ENCODE data around the gene TRPT1. TPM values are rescaled to one million over a fixed set of nuclear protein-coding genes. Genes with fewer than 3 reads are reported as not detected.

TRPT1 gene
- total and polyA plus RNA-seq, 2 of the 4 experiments (the other 2 are of a cell fraction), result 63.2 to 81.9 TPM

GRCh38 chr11:64198511-64198910 lies 27.5 kb downstream of the TRPT1 start:
- Histone ChIP-seq H3K4ac (ENCODE audit: low read depth, low read length) (no peak overlapping the region), H2BK20ac (ENCODE audit: low read depth, low read length) (no peak overlapping the region), H3K23ac (ENCODE audit: low read depth, low read length) (no peak overlapping the region), H2BK120ac (ENCODE audit: low read depth, low read length) (no peak overlapping the region), H3K27me3 (ENCODE audit: control insufficient read depth, insufficient read depth, low read length) (no peaks in the 10 kb centered on the region), H2AK5ac (ENCODE audit: low read depth, low read length) (no peak overlapping the region), H2BK5ac (ENCODE audit: low read depth, low read length, poor library complexity, severe bottlenecking) (no peak overlapping the region), H4K8ac (ENCODE audit: low read depth in 2 of 2, low read length in 2 of 2) (no peak overlapping the region), H2AK9ac (replicated peaks; ENCODE audit: low read depth, low read length, poor library complexity) (no peak overlapping the region), H3K56ac (ENCODE audit: extremely low read depth, insufficient read depth, low read length) (no peak overlapping the region), H3K27ac (ENCODE audit: insufficient read depth, low read length) (no peak overlapping the region), H3K4me2 (ENCODE audit: low read depth, low read length) (no peak overlapping the region), H3K18ac (ENCODE audit: low read depth, low read length) (no peak overlapping the region), H3K9me3 (ENCODE audit: control insufficient read depth, insufficient read depth, low read length) (no peaks in the 10 kb centered on the region), H2BK15ac (ENCODE audit: low read depth, low read length) (no peak overlapping the region), H3K79me1 (ENCODE audit: low read depth in 1 of 2, low read length in 2 of 2) (peaks cover 31 to 62% of the 10 kb centered on the region in 2 experiments), H3K9me1 (ENCODE audit: insufficient read depth, low read length) (no peaks in the 10 kb centered on the region; the same call in 1 of the 2 replicates), H4K5ac (ENCODE audit: low read depth, low read length) (no peak overlapping the region), H3K14ac (replicated peaks; ENCODE audit: low read depth, low read length) (no peak overlapping the region), H3K4me3 (ENCODE audit: insufficient read depth, low read depth, low read length) (no peak overlapping the region), H3K9ac (ENCODE audit: low read depth, low read length) (no peak overlapping the region), H3K4me1 (ENCODE audit: control insufficient read depth, insufficient read depth, low read length) (no peaks in the 10 kb centered on the region), H4K91ac (ENCODE audit: insufficient read depth, low read depth, low read length) (no peak overlapping the region), H4K20me1 (ENCODE audit: insufficient read depth, low read length) (peaks cover 9% of the 10 kb centered on the region; the same call in 1 of the 2 replicates), H2AFZ (replicated peaks; ENCODE audit: low read length, poor library complexity) (no peak overlapping the region), H3K36me3 (ENCODE audit: control insufficient read depth, insufficient read depth, low read length) (peaks cover 77% of the 10 kb centered on the region)
- POLR2A ChIA-PET (ENCODE audit: unreplicated experiment), result no interaction called here
- in situ Hi-C loops (cut with MboI; ENCODE audit: low sequenced_read_pairs), result no loop called here
- dilution Hi-C loops (cut with HindIII; ENCODE audit: low sequenced_read_pairs, unreplicated experiment), result no loop called here
- intact Hi-C loops (cut with micrococcal nuclease), result no loop called here
- CTCF ChIA-PET, result no interaction called here
- DNase-seq (no peak), ATAC-seq (ENCODE audit: low read depth) (no peak)
- no peak for TF ChIP-seq CHD1 (IDR thresholded peaks at IDR 0.05; ENCODE audit: low read depth, low read length)
- no peak for TF ChIP-seq RCOR1 (IDR thresholded peaks at IDR 0.05; ENCODE audit: insufficient replicate concordance, low read length)
- TF ChIP-seq MXI1 (IDR thresholded peaks at IDR 0.05; ENCODE audit: borderline replicate concordance, low read depth, low read length), result no peak
- TF ChIP-seq POLR2A (IDR thresholded peaks at IDR 0.05; ENCODE audit: low read depth, low read length), result no peak
- no peak for TF ChIP-seq NFE2L2 (IDR thresholded peaks at IDR 0.05; ENCODE audit: low read depth, low read length)
- TF ChIP-seq RFX5 (IDR thresholded peaks at IDR 0.05; ENCODE audit: low read depth, low read length), result no peak
- TF ChIP-seq CTCF (conservative IDR thresholded peaks at IDR 0.05; ENCODE audit: low read depth, low read length), result no peak
- TF ChIP-seq SMC3 (IDR thresholded peaks at IDR 0.05; ENCODE audit: low read depth, low read length), result no peak
- TF ChIP-seq ELK1 (IDR thresholded peaks at IDR 0.05; ENCODE audit: borderline replicate concordance, low read depth, low read length), result no peak
- no CpG with 5 or more reads among the region's 2 CpGs for WGBS, 2 experiments (ENCODE audit: extremely low coverage in 2 of 2, insufficient read length in 1 of 2)
- BruUV-seq (replicated peaks), result no TSS peak

Measured in IMR-90 (cell line).